Measurements from ENCODE around the gene ELAVL3.
"Not testable (repeated sequence)": the region's sequence is repeated elsewhere in the genome, so short reads cannot be mapped to it uniquely, and the experiment has no call there.

ELAVL3 gene

DNA sequence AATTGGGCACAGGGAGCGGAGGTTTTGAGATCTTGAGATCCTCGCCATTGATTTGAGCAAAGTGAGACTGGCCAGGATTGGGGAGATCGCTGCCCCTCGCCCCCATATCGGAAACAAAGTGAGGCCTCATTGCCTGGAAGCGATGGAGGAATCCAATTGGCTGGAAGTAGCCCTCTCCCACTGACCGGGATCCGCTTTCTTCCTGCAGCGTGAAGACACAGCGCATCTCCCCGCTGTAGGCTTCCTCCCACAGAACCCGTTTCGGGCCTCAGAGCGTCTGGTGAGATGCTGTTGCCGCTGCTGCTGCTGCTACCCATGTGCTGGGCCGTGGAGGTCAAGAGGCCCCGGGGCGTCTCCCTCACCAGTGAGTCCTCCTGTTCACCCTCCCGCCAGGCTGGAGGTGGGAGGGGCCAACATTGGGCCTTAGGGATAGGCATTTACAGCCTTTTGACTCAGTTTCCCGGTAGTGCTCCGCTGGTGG, 45.0 kb downstream of the ELAVL3 start:
- no peak for DNase-seq (ENCODE audit: low spot score)

- peak; percentile 99 for DNase-seq (ENCODE audit: low spot score)
These were observed 45.6 kb downstream of the ELAVL3 start, which contains the start of the genes ODAD3 and PRKCSH for GRCh38 chr19:11435057-11435832. Gene ODAD3 (minus strand): TSS chr19:11435121. CDS start chr19:11435016, 105 bp downstream. Gene PRKCSH (plus strand): TSS chr19:11435635. CDS start chr19:11436118, 483 bp downstream.

DNA sequence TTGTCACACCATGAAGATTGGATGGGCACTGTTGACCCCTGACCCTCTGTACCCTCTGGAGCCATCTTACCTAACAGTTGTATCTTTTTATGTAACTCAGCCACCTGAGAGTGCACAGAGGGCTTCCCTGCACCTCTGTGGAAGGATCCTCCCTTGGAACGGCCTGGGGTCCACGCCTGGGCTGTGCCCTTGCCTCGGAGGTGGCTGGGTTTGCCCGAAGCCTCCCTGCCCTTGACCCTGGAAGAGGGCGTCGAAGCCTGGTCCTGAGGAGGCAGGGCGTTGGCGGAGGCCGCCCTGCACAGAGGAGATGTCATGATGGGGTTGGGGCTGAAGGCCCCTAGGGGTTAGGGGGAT, 46.2 kb downstream of the ELAVL3 start:
- no peak for DNase-seq (ENCODE audit: low spot score)

GRCh38 chr19:11433526-11433925, 47.3 kb downstream of the ELAVL3 start:
- not testable (repeated sequence) for DNase-seq (ENCODE audit: low spot score)

DNA sequence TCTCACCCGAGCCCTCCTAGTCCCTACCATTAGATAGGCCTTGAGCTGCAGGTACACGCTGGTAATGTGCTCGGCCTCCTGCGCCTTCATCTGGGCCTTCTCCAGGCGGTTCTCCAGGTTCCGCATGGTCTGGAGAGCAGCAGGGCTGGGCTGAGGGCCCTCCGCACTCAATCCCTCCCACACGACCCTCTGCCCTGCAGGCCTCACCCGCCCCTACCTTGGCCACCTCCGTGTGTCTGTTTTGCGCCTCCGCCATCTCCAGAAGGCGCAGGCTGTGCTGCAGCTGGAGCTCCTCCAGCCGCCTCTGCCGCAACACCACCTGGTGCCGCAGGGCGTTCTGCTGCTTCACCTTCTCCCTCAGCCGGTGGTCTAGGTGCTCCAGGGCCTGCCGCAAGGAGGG, 54.2 kb downstream of the ELAVL3 start:
- no peak for DNase-seq (ENCODE audit: low spot score)

DNA sequence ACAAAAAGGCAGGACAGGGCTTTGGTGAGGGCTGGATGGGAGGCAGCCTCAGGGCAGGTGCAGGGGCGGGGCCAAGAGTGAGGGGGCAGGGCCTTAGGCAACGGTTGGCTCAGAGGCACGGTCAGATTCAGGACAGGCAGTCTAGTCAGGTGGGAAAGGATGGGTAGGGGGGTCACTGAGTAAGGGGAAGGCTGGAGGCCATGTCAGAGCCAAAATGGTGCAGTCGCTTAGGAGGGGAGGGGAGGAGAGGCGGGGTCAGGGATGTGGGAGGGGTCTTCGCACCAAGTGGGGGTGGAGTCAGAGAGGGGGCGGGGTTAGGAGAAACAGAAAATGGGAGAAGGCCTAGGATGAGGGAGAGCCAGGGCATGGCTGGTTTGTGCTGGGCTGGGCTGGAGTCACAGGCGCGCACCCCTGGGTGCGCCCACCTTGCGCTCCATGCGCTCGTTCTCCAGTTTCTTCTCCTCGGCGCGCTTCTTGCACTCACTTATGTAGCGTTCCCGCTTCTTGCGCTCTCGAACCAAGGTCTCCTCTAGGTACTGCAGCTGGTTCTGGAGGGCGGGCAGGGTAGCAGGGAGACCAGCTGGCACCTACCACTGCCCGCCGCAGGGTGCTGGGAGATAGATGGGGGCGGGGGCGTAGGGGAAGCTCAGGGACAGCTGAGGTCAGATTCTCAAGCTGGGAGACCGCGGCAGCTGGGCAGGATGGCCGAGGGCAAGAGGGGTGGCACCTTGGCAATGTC, 55.0 kb downstream of the ELAVL3 start:
- DNase-seq (ENCODE audit: low spot score), result no peak

GRCh38 chr19:11423791-11424181, 57.1 kb downstream of the ELAVL3 start:
- DNase-seq (ENCODE audit: low spot score), result no peak

DNA sequence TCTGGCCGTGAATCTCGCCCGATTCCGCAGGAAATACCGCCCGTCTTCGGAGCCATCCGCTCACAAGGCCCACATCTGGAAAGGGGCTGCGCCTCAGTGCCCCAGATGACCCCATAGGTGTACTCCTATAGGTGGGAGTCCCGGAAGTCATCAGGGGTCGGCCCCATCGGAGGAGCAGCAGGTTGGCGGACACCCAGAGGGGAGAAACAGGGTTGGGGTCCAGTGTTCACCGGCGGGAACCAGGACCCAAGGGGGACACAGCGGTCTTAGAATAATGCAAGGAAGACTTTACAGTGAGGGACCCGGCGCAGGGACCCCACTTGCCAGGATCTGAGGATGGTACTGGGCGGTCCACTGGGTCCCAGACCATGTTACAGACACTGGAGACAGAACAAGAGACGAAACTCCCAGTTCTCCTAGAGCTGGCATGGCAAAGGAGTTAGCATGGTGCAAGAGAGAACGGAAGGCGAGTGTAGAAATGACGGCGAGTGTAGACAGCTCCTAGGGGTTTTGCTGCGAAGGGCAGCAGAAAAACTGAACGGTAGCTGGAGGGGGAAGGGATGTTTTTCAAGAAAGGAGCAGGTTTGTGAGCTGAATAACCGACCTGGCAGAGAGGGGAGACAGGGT, 57.6 kb downstream of the ELAVL3 start:
- no peak for DNase-seq (ENCODE audit: low spot score)

- no peak for DNase-seq (ENCODE audit: low spot score)
These were observed 58.4 kb downstream of the ELAVL3 start for GRCh38 chr19:11422163-11423065.

GRCh38 chr19:11421371-11422098, 59.3 kb downstream of the ELAVL3 start:
- DNase-seq (ENCODE audit: low spot score), result peak; percentile 19

DNA sequence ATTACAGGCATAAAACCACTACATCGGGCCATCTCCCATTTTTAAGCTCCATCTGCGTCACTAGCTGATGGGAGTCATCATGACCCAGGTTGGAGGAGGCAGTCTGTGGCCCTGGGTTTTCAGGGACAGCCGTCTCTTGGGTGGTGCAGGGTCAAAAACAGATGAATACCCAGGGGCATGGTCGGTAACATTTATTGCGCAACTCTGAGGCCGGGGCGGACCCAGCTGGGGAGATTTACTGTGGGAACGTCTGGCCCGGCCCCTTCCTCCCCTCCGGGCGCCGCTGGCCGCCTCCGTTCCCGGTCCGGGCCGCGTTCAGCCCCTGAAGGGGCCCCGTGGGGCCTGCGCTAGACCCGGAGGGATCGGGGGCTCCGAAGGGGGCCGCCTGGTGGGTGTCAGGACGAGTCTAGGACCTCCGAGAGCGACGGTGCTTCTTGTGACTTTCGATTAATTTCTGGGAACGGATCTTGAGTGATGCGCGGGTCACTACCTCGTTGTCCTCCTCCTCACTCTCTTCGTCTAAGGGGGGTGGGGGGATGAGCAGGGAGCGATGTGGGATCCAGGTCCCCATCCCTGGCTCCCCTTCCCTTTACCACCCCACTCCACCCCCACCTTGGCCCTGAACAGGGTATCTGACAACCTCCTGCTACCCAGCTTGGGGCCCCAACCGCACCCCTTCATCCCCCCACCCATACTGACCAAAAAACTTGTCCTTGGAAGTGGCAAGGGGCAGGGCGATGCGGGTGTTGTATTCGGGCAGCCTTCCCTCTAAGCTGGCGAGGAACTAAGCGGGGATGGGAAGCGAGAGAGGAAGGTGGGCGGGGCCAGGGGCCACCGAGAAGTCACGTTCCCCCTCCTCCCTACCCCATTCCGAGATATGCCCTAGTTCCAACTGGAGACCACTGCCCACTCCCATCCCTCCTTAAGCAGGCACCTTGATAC, 60.1 kb downstream of the ELAVL3 start:
- no peak for DNase-seq (ENCODE audit: low spot score)

DNA sequence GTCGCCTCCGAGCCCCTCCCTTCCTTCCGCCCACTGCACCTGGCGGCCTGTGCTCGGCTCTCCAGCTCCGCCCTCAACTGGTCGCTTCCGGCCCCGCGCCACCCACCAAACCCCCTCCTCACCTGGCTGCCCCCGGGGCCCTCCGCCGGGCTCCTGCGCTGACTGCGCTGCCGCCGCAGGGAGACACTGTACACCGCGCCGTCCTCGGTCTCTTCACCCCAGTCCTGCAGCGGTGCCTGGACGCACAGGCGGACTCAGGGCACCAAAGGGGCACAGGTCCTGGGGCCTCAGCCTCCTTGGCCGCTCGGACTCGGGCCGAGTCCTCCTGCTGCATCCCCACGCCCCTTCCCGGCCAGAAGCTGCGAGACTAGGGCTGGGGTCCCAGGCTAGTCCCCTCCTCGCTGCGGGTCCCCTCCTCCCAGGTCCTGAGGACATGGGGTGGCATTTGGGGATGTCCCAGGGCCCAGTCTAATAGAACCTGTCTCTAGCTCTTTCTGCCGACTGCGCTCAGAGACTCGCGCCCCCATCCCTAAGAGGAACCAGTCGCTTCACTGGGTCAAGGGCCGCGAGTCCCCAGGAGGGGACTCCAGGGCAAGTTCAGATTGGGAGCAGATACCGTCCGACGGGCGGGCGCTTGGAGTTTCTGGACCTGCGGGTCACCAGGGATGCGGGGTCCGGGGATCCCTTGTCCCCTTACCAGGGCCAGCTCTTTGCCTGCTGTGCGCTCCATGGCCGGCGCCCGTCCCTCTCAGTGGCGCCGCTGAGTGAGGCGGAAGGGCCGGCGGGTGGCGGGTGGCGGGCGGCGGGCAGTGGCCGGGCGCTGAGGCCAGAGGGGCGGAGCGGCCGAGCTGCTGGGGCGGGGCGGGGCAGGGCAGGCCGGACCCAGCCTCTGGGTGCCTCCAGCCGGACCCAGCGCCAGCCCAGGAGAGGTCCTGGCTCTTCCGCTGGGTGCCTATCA, 62.0 kb downstream of the ELAVL3 start, which contains the start of gene RGL3:
Gene RGL3, minus strand, starts transcription at position 766 of the 958 bp plus-strand sequence. Its CDS starts 36 bp downstream, at position 730.
- DNase-seq (ENCODE audit: low spot score), result no peak

DNA sequence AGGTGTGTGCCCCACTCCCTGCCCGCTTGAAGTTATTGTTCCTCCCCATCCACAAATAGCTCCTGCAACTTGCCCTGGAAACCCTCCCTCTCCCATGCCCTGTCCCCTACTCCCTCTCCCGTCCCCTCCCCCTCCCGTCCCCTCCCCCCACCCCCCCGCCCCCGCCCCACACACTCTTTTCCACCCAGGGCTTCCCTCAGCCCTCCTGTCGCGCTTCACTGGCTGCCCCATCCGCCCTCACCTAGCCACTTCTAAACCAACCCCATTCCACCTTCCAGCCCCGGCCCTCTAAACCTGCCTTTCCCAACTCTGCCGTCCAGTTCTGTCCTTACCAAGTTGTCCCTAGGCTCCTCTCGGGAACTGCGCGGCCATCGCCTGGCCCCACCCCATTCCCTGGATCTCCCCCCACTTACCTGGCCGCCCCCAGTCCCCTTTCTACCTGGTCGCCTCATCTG, 62.7 kb downstream of the ELAVL3 start:
- DNase-seq (ENCODE audit: low spot score), result no peak

- DNase-seq (ENCODE audit: low spot score), result no peak
These were observed 64.3 kb downstream of the ELAVL3 start for GRCh38 chr19:11416346-11417052.

- DNase-seq (ENCODE audit: low spot score), result no peak
These were observed 66.3 kb downstream of the ELAVL3 start for GRCh38 chr19:11414544-11414943.

- no peak for DNase-seq (ENCODE audit: low spot score)
These were observed 70.2 kb downstream of the ELAVL3 start for GRCh38 chr19:11410682-11411081.

- DNase-seq (ENCODE audit: low spot score), result no peak
These were observed 72.3 kb downstream of the ELAVL3 start for GRCh38 chr19:11408591-11408990.

Measured in hematopoietic multipotent progenitor cell treated with erythropoietin and hydrocortisone succinate and interleukin-3 and kit ligand, for 17 days (in vitro differentiated cells).